Measurements from ENCODE around the gene SNX9. TPM values are rescaled to one million over a fixed set of nuclear protein-coding genes. Genes with fewer than 3 reads are reported as not detected.
A peak's percentile ranks its signal among the peaks of the same experiment; 100 is the strongest.
"Not testable (repeated sequence)": the region's sequence is repeated elsewhere in the genome, so short reads cannot be mapped to it uniquely, and the experiment has no call there.

SNX9 gene
- 23.0 and 37.8 TPM in 2 replicates for total RNA-seq (2014; rRNA removed; shearing (Covaris generic))

- DNase-seq (ENCODE audit: low read depth), result peak; percentile 80
Measured at GRCh38 chr6:157823001-157823527, at the start of gene SNX9. Gene SNX9, plus strand, starts transcription at chr6:157823246. Its CDS starts 189 bp downstream, at chr6:157823435.

GRCh38 chr6:157773248-157773773, 49.7 kb upstream of the SNX9 start:
- peak; percentile 25 for DNase-seq (ENCODE audit: low read depth)

- peak; percentile 22 for DNase-seq (ENCODE audit: low read depth)
Measured at GRCh38 chr6:157774153-157775135, 48.6 kb upstream of the SNX9 start.

- DNase-seq (ENCODE audit: low read depth), result no peak
Measured at GRCh38 chr6:157775376-157775775, 47.7 kb upstream of the SNX9 start.

- DNase-seq (ENCODE audit: low read depth), result no peak
Measured at GRCh38 chr6:157777344-157777743, 45.7 kb upstream of the SNX9 start.

- no peak for DNase-seq (ENCODE audit: low read depth)
Measured at GRCh38 chr6:157778719-157779118, 44.3 kb upstream of the SNX9 start.

GRCh38 chr6:157779705-157780604, 43.1 kb upstream of the SNX9 start:
- DNase-seq (ENCODE audit: low read depth), result peak; percentile 65

- DNase-seq (ENCODE audit: low read depth), result no peak
Measured at GRCh38 chr6:157785636-157786035, 37.4 kb upstream of the SNX9 start.

- no peak for DNase-seq (ENCODE audit: low read depth)
Measured at GRCh38 chr6:157786221-157786620, 36.8 kb upstream of the SNX9 start.

- DNase-seq (ENCODE audit: low read depth), result no peak
Measured at GRCh38 chr6:157787080-157787479, 36.0 kb upstream of the SNX9 start.

- DNase-seq (ENCODE audit: low read depth), result no peak
Measured at GRCh38 chr6:157788180-157788579, 34.9 kb upstream of the SNX9 start.

- DNase-seq (ENCODE audit: low read depth), result no peak
Measured at GRCh38 chr6:157789297-157789696, 33.7 kb upstream of the SNX9 start.

- DNase-seq (ENCODE audit: low read depth), result no peak
Measured at GRCh38 chr6:157789861-157790260, 33.2 kb upstream of the SNX9 start.

GRCh38 chr6:157790548-157791160, 32.4 kb upstream of the SNX9 start:
- no peak for DNase-seq (ENCODE audit: low read depth)

- no peak for DNase-seq (ENCODE audit: low read depth)
Measured at GRCh38 chr6:157791450-157791849, 31.6 kb upstream of the SNX9 start.

GRCh38 chr6:157792671-157793070, 30.4 kb upstream of the SNX9 start:
- DNase-seq (ENCODE audit: low read depth), result no peak

- not testable (repeated sequence) for DNase-seq (ENCODE audit: low read depth)
Measured at GRCh38 chr6:157794012-157794411, 29.0 kb upstream of the SNX9 start.

- no peak for DNase-seq (ENCODE audit: low read depth)
Measured at GRCh38 chr6:157795841-157796240, 27.2 kb upstream of the SNX9 start.

- DNase-seq (ENCODE audit: low read depth), result no peak
Measured at GRCh38 chr6:157798851-157799250, 24.2 kb upstream of the SNX9 start.

- not testable (repeated sequence) for DNase-seq (ENCODE audit: low read depth)
Measured at GRCh38 chr6:157799561-157799960, 23.5 kb upstream of the SNX9 start.
